Measurements from ENCODE around the gene ESPNL.

ESPNL gene

DNA sequence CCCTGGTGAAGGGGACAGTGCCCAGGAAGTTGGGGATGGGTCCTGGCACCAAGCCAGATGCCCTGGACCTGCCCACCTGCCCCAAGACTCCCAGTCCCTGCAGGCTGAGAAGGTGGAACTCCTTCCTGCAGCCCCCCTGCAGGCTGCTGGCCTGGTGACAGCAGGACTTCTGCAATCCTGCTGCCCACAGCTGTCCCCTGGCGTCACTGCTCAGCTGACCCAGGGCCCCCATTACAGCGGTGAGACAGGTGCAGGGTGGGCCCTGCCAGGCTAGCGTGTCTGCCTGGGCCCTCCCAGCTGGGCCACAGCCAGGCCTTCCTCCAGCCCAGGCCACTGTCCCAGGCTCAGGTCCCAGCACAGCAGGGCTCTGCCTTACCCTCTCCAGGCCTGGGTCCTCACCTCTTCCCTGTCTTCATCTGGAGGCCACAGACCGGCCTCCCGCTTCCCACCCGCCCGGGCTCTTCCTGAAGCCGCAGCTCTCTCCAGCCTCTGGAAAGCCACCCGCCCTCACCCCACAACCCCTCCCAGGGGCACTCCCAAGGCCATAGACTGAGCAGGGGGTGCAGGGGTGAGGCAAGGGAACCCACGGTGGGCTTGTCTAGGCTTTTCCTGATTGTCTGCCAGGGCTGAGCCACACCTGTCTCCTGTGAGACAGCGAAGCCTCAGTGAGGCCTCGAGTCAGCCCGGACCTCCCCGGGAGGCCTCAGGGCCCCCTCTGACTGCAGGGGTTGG is 49.9 kb downstream of the ESPNL start:
- TF ChIP-seq, protein P1, sequence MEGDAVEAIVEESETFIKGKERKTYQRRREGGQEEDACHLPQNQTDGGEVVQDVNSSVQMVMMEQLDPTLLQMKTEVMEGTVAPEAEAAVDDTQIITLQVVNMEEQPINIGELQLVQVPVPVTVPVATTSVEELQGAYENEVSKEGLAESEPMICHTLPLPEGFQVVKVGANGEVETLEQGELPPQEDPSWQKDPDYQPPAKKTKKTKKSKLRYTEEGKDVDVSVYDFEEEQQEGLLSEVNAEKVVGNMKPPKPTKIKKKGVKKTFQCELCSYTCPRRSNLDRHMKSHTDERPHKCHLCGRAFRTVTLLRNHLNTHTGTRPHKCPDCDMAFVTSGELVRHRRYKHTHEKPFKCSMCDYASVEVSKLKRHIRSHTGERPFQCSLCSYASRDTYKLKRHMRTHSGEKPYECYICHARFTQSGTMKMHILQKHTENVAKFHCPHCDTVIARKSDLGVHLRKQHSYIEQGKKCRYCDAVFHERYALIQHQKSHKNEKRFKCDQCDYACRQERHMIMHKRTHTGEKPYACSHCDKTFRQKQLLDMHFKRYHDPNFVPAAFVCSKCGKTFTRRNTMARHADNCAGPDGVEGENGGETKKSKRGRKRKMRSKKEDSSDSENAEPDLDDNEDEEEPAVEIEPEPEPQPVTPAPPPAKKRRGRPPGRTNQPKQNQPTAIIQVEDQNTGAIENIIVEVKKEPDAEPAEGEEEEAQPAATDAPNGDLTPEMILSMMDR (conservative IDR thresholded peaks at IDR 0.05): no peak
- TF ChIP-seq ZFX (IDR thresholded peaks at IDR 0.05): no peak
- no peak overlapping the region for H3K27ac ChIP-seq

DNA sequence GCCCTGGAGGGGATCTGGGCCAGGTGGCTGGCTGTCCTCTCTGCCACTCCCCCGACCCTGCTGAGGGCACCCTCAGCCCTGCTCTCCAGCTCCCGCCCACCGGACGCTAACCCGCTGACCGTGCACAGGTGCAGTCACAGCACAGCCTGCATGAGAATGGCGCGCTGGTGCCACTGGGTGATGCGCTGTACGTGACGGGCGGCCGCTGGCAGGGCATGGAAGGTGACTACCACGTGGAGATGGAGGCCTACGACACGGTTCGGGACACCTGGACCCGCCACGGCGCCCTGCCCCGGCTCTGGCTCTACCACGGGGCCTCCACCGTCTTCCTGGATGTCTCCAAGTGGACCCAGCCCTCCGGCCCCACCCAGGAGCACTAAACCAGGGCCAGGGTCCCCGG is 50.5 kb downstream of the ESPNL start:
- H3K27ac ChIP-seq: no peak overlapping the region
- TF ChIP-seq, protein P1 (conservative IDR thresholded peaks at IDR 0.05): no peak

DNA sequence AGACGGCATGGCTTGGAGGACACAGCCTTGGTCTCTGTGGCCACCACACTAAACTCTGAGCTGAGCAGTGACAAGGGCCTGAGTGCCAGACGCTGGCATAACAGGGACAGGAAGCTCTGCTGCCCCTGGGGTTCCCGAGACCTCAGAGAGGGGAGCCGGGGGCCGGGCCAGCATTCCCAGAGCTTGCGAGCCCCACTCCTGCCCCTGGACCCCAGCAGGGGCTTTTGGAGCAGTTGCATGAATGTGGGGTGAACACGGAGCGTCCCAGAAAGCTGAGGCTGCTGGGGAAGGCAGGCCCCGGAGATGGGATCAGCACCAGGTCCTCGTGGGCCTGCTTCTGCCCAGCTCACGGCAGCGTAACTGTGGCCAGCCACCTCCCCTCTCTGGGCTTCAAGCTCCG is 51.1 kb downstream of the ESPNL start:
- no peak overlapping the region for H3K27ac ChIP-seq
- TF ChIP-seq, protein P1 (conservative IDR thresholded peaks at IDR 0.05): no peak
- no peak for TF ChIP-seq ZFX (IDR thresholded peaks at IDR 0.05)

DNA sequence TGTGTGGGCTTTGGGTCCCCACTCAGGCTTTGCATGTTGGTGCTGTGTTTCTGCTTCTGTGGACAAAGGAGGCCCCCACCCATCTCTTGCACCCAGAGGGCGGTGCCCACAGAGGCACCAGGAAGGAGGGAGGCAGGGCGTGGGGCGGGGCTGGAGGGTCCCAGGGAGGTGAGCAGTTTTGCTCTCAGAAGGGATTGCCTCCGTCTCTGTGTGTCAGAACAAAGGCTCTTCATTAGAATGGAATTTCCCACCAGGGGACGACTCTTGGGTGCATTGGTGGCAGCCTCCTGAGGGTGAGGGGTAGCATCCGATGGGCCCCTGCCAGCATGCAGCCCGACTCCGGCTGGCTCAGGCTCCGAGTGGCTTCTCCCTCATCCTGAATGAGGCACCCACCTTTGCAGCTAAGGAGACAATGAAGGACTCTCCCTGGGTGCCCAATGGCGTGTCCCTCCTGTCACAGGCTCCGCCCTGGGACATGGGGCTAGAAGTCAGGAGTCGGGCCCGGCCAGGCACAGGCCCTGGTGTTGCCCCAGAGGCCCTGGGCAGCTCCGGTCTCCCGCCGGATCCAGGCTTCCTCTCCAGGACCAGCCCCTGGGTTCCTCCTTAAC is 51.6 kb downstream of the ESPNL start:
- TF ChIP-seq, protein P1 (conservative IDR thresholded peaks at IDR 0.05): no peak
- no peak for TF ChIP-seq ZFX (IDR thresholded peaks at IDR 0.05)
- no peak overlapping the region for H3K27ac ChIP-seq

DNA sequence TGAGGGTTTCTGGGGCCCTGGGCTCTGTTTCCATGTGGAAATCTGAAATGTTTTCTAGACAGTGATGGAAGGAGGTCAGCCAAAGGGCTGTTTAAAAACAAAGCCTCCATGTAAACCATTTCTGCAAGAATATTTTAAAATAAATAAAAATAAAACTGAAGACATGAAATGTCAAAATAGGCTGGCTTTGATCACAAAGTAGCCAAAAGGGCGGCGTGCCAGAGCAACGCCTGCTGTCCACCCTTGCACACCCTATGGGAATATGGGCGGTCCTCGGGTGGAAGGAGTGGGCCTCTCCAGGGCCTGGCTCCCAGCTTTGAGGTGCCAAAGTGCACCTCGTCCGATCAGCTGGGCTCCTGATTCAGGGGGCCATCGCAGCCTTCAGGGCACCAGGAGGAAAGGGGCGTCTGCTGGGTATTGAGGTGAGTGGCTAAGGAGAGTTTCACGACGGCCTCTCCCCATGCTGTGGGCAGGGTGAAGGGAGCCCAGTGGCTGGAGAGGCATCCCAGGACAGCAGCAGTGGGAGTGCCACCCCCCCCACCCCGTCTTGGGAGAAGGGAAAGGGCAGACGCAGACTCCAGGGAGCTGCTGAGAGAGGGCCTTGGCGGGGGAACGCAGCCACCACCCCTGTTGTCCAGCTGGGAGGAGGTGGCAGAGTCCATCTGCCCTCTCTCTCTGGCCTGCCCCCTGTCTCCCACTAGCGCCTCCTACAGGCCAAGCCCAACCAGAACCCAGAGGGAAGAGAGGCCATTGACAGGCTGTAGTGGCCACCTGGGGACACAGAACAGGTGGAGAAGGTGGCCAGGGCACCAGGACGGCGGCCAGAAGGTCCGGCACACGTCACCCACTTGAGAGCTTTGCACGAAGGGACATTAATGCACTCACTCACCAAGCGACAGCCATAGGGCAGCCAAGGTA is 52.9 kb downstream of the ESPNL start:
- TF ChIP-seq, protein P1 (conservative IDR thresholded peaks at IDR 0.05): no peak; the same call in 1 of the 2 replicates
- no peak for TF ChIP-seq ZFX (IDR thresholded peaks at IDR 0.05)
- no peak overlapping the region for H3K27ac ChIP-seq

DNA sequence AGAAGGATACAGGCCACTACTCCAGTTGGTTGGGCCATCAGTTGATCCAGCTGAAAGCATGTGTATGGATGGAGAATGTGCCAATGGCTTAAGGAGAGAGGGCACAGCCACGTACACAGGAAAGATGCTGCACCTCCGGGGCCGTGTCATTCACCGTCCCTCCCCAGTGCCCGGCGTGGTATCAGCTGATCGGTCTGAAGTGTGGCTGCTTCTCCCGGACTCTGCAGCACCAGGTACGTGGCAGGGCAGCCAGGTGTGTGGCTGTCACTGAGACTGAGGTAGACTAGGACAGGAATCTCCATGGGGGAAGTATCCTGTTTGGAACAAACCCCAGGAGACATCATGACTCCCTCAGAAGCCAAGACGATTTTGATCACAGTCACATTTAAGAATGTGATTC is 54.4 kb downstream of the ESPNL start:
- TF ChIP-seq, protein P1 (conservative IDR thresholded peaks at IDR 0.05): no peak
- TF ChIP-seq ZFX (IDR thresholded peaks at IDR 0.05): no peak
- H3K27ac ChIP-seq: no peak overlapping the region
